Lung microvascular endothelial cell (primary cell): ENCODE measurements around the gene TRIM47. TPM values are rescaled to one million over a fixed set of nuclear protein-coding genes. Genes with fewer than 3 reads are reported as not detected.

ENCODE experiments used
- DNase-seq, 2 donors: peaks; one replicate each; pipeline versions ENCODE4 v3.0.0 to v3.0.0-alpha.2; 2010; ENCODE audit warnings: low read depth in 2 of 2
- total RNA-seq: library from RNA; depleted of rRNA; stranded (reverse); fragments of >200 nt; gene quantifications from 2 replicates; pipeline ENCODE4 v1.2.1, GENCODE V29; 2014

Gene TRIM47
- 42.7 and 56.9 TPM in 2 replicates for total RNA-seq

GRCh38 chr17:75878174-75878998 is at the start of gene TRIM47:
TSS of gene TRIM47 (minus strand) at chr17:75878581. CDS start at chr17:75878548, 33 bp downstream.
- DNase-seq = peak; percentile 74 to 83

- DNase-seq = peak; percentile 20 to 29
These were observed 49.0 kb upstream of the TRIM47 start for GRCh38 chr17:75927286-75927922.

GRCh38 chr17:75926456-75926855 is 48.1 kb upstream of the TRIM47 start:
- DNase-seq = no peak

- DNase-seq = no peak
These were observed 47.5 kb upstream of the TRIM47 start for GRCh38 chr17:75925912-75926311.

- no peak for DNase-seq
These were observed 46.7 kb upstream of the TRIM47 start for GRCh38 chr17:75925103-75925502.

- DNase-seq = no peak
These were observed 44.8 kb upstream of the TRIM47 start for GRCh38 chr17:75922963-75923874.

- no peak for DNase-seq
These were observed 44.0 kb upstream of the TRIM47 start for GRCh38 chr17:75922173-75922961.

GRCh38 chr17:75921596-75921995 is 43.2 kb upstream of the TRIM47 start:
- DNase-seq = no peak

- no peak for DNase-seq
These were observed 41.7 kb upstream of the TRIM47 start for GRCh38 chr17:75920045-75920560.

- DNase-seq = no peak
These were observed 41.2 kb upstream of the TRIM47 start for GRCh38 chr17:75919611-75920010.

GRCh38 chr17:75917917-75918445 is 39.6 kb upstream of the TRIM47 start:
- DNase-seq = no peak

GRCh38 chr17:75917141-75917916 is 38.9 kb upstream of the TRIM47 start:
- no peak for DNase-seq

- DNase-seq = no peak
These were observed 36.9 kb upstream of the TRIM47 start for GRCh38 chr17:75915268-75915667.

- DNase-seq = no peak
These were observed 36.4 kb upstream of the TRIM47 start for GRCh38 chr17:75914643-75915267.

GRCh38 chr17:75913537-75914210 is 35.3 kb upstream of the TRIM47 start:
- DNase-seq = no peak

- DNase-seq = no peak
These were observed 32.3 kb upstream of the TRIM47 start for GRCh38 chr17:75910699-75911098.

GRCh38 chr17:75909812-75910274 is 31.5 kb upstream of the TRIM47 start:
- DNase-seq = no peak

- no peak for DNase-seq
These were observed 30.9 kb upstream of the TRIM47 start for GRCh38 chr17:75909051-75909811.
